HCT116 (cell line): ENCODE results near the gene CCL8. TPM values are rescaled to one million over a fixed set of nuclear protein-coding genes. Genes with fewer than 3 reads are reported as not detected.

Experiments
- ATAC-seq: fragments of 200-7000 bp; cut with Tn5 transposase; 2 replicates; pipeline ENCODE4 v1.9.1; 2020; ENCODE audit warnings: mild to moderate bottlenecking, moderate library complexity
- BruUV-seq: library from RNA; stranded (reverse); fragments of 400-500 nt; replicated peaks from 2 replicates; lab custom pipeline; 2021; lab: Mats Ljungman, UMichigan
- CTCF ChIA-PET: fragments of 300-600 bp; sonication (Branson Sonifier 250); formaldehyde crosslinking; loops from one replicate; lab custom pipeline; 2021; ENCODE audit warnings: antibody characterized with exemption; lab: Charles Lee
- POLR2A ChIA-PET: fragments of 300-600, 350-600 bp; sonication (Branson Sonifier 250); formaldehyde crosslinking; loops from one replicate; lab custom pipeline; 2021; ENCODE audit warnings: antibody characterized with exemption; lab: Charles Lee
- RAD21 ChIA-PET, 2 experiments: fragments of 300-600 bp; sonication (Branson Sonifier 250); formaldehyde crosslinking; loops; one replicate each; lab custom pipeline; 2023; ENCODE audit warnings: low total read pairs in 2 of 2; ENCODE audit not compliant: uncharacterized antibody in 2 of 2, unreplicated experiment in 2 of 2, low non-redundant PET in 1 of 2; lab: Charles Lee
- DNase-seq: peaks from one replicate; pipeline ENCODE4 v3.0.0-alpha.2; 2010; ENCODE audit warnings: low read depth, low spot score
- H2AFZ ChIP-seq: fragments of 200-600 bp; shearing (Covaris generic), sonication (generic); 2 replicates; pipeline ENCODE4 v1.6.1; 2017; ENCODE audit warnings: low read depth, mixed run types, mixed read lengths, antibody characterized with exemption, low read length; ENCODE audit not compliant: poor library complexity, severe bottlenecking
- H3K27ac ChIP-seq: 2 replicates; pipeline ENCODE4 v1.5.1; 2012; ENCODE audit warnings: low read depth, low read length
- H3K27me3 ChIP-seq: fragments of 200-600 bp; sonication (generic); 2 replicates; pipeline ENCODE4 v1.6.1; 2016; ENCODE audit warnings: mixed run types, low read length, mixed read lengths; ENCODE audit not compliant: insufficient read depth
- H3K36me3 ChIP-seq, 2 experiments: fragments of 200-500 bp in 1 of 2; fragments of 200-600 bp in 1 of 2; sonication (Bioruptor generic) in 1 of 2; sonication (generic) in 1 of 2; 2 replicates each; pipeline versions ENCODE4 v1.5.1 to v1.6.1; 2014 to 2016; ENCODE audit warnings: low read length in 2 of 2, inconsistent platforms in 1 of 2, mixed read lengths in 1 of 2, mixed run types in 1 of 2; ENCODE audit not compliant: insufficient read depth in 2 of 2, control insufficient read depth in 1 of 2
- H3K4me1 ChIP-seq, 2 experiments: fragments of 200-600 bp in 1 of 2; sonication (generic) in 1 of 2; 2 replicates each; pipeline versions ENCODE4 v1.5.1 to v1.6.1; 2012 to 2017; ENCODE audit warnings: low read length in 2 of 2, inconsistent platforms in 1 of 2, mild to moderate bottlenecking in 1 of 2, mixed read lengths in 1 of 2, mixed run types in 1 of 2, moderate library complexity in 1 of 2; ENCODE audit not compliant: insufficient read depth in 2 of 2, control insufficient read depth in 1 of 2
- H3K4me2 ChIP-seq: fragments of 200-600 bp; sonication (generic); 2 replicates; pipeline ENCODE4 v1.6.1; 2017; ENCODE audit warnings: mixed run types, low read length, mixed read lengths
- H3K4me3 ChIP-seq, 2 experiments: fragments of 200-600 bp in 1 of 2; sonication (generic) in 1 of 2; replicated peaks in 1 of 2; 2 replicates each; pipeline ENCODE4 v1.5.1; 2011 to 2016; ENCODE audit warnings: low read length in 2 of 2, control low read depth in 1 of 2, low read depth in 1 of 2, mild to moderate bottlenecking in 1 of 2, mixed read lengths in 1 of 2, mixed run types in 1 of 2
- H3K79me2 ChIP-seq: fragments of 200-600 bp; sonication (generic); 2 replicates; pipeline ENCODE4 v1.6.1; 2017; ENCODE audit warnings: mild to moderate bottlenecking, mixed run types, low read length, moderate library complexity, mixed read lengths; ENCODE audit not compliant: insufficient read depth
- H3K9ac ChIP-seq: fragments of 200-600 bp; sonication (generic); 2 replicates; pipeline ENCODE4 v1.6.1; 2016; ENCODE audit warnings: low read length, mixed read lengths
- H3K9me2 ChIP-seq: fragments of 200-600 bp; sonication (generic), shearing (Covaris generic); 2 replicates; pipeline ENCODE4 v1.6.1; 2017; ENCODE audit warnings: mixed run types, mild to moderate bottlenecking, moderate library complexity; ENCODE audit not compliant: insufficient read depth
- H3K9me3 ChIP-seq, 2 experiments: fragments of 200-500 bp in 1 of 2; fragments of 200-600 bp in 1 of 2; sonication (Bioruptor generic) in 1 of 2; sonication (generic) in 1 of 2; 2 replicates each; pipeline ENCODE4 v1.6.1; 2014 to 2017; ENCODE audit warnings: low read length in 2 of 2, mixed read lengths in 2 of 2, inconsistent platforms in 1 of 2, low read depth in 1 of 2, mild to moderate bottlenecking in 1 of 2, mixed run types in 1 of 2, moderate library complexity in 1 of 2; ENCODE audit not compliant: control insufficient read depth in 1 of 2, insufficient read depth in 1 of 2
- H4K20me1 ChIP-seq: fragments of 200-600 bp; sonication (generic), shearing (Covaris generic); 2 replicates; pipeline ENCODE4 v1.6.1; 2017; ENCODE audit warnings: mixed run types, mild to moderate bottlenecking, moderate library complexity; ENCODE audit not compliant: insufficient read depth
- CEBPB ChIP-seq: IDR thresholded peaks from 2 replicates; pipeline ENCODE4 v1.6.1; 2012; ENCODE audit warnings: low read depth
- EGR1 ChIP-seq: IDR thresholded peaks from 2 replicates; pipeline ENCODE4 v1.6.1; 2012; ENCODE audit warnings: low read depth
- EZH2 ChIP-seq: fragments of 200-600 bp; sonication (generic); IDR thresholded peaks from 2 replicates; pipeline ENCODE4 v1.6.1; 2017; ENCODE audit warnings: antibody characterized with exemption, mixed run types
- JUND ChIP-seq: IDR thresholded peaks from 2 replicates; pipeline ENCODE4 v1.6.1; 2012
- POLR2A ChIP-seq: IDR thresholded peaks from 2 replicates; pipeline ENCODE4 v1.7.0; 2011; ENCODE audit warnings: borderline replicate concordance; ENCODE audit not compliant: insufficient read depth, insufficient read length; ENCODE audit errors: extremely low read depth
- SIN3A ChIP-seq: IDR thresholded peaks from 2 replicates; pipeline ENCODE4 v1.6.1; 2012; ENCODE audit warnings: low read depth
- SP1 ChIP-seq: IDR thresholded peaks from 2 replicates; pipeline ENCODE4 v1.6.1; 2012; ENCODE audit warnings: low read depth
- SRF ChIP-seq: IDR thresholded peaks from 2 replicates; pipeline ENCODE4 v1.6.1; 2012; ENCODE audit warnings: low read depth
- TCF7L2 ChIP-seq: IDR thresholded peaks from 2 replicates; pipeline ENCODE4 v1.7.0; 2011; ENCODE audit warnings: borderline replicate concordance, inconsistent platforms; ENCODE audit not compliant: insufficient read depth, insufficient read length; ENCODE audit errors: extremely low read depth
- YY1 ChIP-seq: IDR thresholded peaks from 2 replicates; pipeline ENCODE4 v1.6.1; 2011; ENCODE audit warnings: low read length, low read depth, moderate library complexity, mild to moderate bottlenecking; ENCODE audit not compliant: insufficient replicate concordance; ENCODE audit errors: extremely low read depth
- ZFX ChIP-seq: fragments of 450-650 bp; IDR thresholded peaks from 2 replicates; pipeline ENCODE4 v1.6.1; 2017
- intact Hi-C: fragments of 100-400 bp; cut with micrococcal nuclease; formaldehyde crosslinking; loops from 2 replicates; pipeline ENCODE4 v1.10.0; 2022
- total RNA-seq: library from RNA; stranded (reverse); gene quantifications from one replicate; pipeline ENCODE4 v1.2.1, GENCODE V29; 2021; ENCODE audit not compliant: unreplicated experiment
- TF ChIP-seq, protein P1 (sequence below): IDR thresholded peaks from 2 replicates; pipeline ENCODE4 v1.6.1; 2011; ENCODE audit warnings: mild to moderate bottlenecking, low read length, moderate library complexity; ENCODE audit not compliant: insufficient replicate concordance; ENCODE audit errors: extremely low read depth
- TF ChIP-seq, protein P2 (sequence below): IDR thresholded peaks from 2 replicates; pipeline ENCODE4 v1.6.1; 2012
- TF ChIP-seq, protein P3 (sequence below): IDR thresholded peaks from 2 replicates; pipeline ENCODE4 v1.6.1; 2012; ENCODE audit warnings: low read depth

CCL8 gene
- total RNA-seq, 1 experiment from 2014 or later = not detected

DNA sequence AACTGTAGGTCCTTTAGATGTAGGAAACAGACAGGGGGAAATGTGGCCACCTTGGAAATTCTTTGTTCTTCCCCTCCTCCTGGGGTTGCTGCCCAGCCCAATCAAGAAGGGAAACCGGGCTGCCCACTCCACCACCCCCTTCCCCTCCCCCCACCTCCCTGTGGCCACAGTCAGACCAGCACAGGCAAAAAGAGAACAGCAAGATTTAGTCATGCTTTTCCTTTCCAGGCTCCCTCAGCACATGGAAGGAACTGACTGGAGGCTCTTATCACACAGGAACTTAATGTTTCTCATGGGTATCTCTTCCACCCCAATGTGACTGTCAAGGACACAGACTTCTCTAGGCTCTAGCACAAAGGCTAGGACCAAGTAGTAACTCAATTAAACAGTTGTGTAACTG is 46.8 kb downstream of the CCL8 start:
- no peaks in the 10 kb centered on the region for H3K79me2 ChIP-seq
- H4K20me1 ChIP-seq = no peaks in the 10 kb centered on the region
- no peak for TF ChIP-seq EZH2
- TF ChIP-seq SRF = no peak
- TF ChIP-seq, protein P1, sequence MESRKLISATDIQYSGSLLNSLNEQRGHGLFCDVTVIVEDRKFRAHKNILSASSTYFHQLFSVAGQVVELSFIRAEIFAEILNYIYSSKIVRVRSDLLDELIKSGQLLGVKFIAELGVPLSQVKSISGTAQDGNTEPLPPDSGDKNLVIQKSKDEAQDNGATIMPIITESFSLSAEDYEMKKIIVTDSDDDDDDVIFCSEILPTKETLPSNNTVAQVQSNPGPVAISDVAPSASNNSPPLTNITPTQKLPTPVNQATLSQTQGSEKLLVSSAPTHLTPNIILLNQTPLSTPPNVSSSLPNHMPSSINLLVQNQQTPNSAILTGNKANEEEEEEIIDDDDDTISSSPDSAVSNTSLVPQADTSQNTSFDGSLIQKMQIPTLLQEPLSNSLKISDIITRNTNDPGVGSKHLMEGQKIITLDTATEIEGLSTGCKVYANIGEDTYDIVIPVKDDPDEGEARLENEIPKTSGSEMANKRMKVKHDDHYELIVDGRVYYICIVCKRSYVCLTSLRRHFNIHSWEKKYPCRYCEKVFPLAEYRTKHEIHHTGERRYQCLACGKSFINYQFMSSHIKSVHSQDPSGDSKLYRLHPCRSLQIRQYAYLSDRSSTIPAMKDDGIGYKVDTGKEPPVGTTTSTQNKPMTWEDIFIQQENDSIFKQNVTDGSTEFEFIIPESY = no peak
- no peak for TF ChIP-seq POLR2A
- TF ChIP-seq, protein P2, sequence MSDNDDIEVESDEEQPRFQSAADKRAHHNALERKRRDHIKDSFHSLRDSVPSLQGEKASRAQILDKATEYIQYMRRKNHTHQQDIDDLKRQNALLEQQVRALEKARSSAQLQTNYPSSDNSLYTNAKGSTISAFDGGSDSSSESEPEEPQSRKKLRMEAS = no peak
- TF ChIP-seq SP1 = no peak
- TF ChIP-seq ZFX = no peak
- no peak for TF ChIP-seq CEBPB
- TF ChIP-seq JUND = no peak
- TF ChIP-seq, protein P3, sequence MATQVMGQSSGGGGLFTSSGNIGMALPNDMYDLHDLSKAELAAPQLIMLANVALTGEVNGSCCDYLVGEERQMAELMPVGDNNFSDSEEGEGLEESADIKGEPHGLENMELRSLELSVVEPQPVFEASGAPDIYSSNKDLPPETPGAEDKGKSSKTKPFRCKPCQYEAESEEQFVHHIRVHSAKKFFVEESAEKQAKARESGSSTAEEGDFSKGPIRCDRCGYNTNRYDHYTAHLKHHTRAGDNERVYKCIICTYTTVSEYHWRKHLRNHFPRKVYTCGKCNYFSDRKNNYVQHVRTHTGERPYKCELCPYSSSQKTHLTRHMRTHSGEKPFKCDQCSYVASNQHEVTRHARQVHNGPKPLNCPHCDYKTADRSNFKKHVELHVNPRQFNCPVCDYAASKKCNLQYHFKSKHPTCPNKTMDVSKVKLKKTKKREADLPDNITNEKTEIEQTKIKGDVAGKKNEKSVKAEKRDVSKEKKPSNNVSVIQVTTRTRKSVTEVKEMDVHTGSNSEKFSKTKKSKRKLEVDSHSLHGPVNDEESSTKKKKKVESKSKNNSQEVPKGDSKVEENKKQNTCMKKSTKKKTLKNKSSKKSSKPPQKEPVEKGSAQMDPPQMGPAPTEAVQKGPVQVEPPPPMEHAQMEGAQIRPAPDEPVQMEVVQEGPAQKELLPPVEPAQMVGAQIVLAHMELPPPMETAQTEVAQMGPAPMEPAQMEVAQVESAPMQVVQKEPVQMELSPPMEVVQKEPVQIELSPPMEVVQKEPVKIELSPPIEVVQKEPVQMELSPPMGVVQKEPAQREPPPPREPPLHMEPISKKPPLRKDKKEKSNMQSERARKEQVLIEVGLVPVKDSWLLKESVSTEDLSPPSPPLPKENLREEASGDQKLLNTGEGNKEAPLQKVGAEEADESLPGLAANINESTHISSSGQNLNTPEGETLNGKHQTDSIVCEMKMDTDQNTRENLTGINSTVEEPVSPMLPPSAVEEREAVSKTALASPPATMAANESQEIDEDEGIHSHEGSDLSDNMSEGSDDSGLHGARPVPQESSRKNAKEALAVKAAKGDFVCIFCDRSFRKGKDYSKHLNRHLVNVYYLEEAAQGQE = no peak
- no peak for TF ChIP-seq SIN3A
- no peak for TF ChIP-seq EGR1
- TF ChIP-seq YY1 = no peak
- TF ChIP-seq TCF7L2 = no peak
- H3K4me2 ChIP-seq = no peak overlapping the region
- H3K9ac ChIP-seq = no peak overlapping the region
- H3K4me1 ChIP-seq = no peaks in the 10 kb centered on the region
- no TSS peak for BruUV-seq
- H3K27ac ChIP-seq = no peak overlapping the region
- peaks cover 17% of the 10 kb centered on the region; the same call in 1 of the 2 replicates for H3K27me3 ChIP-seq
- no peak for ATAC-seq
- H3K9me3 ChIP-seq = no peaks in the 10 kb centered on the region
- intact Hi-C loops = no loop called here
- ChIA-PET RAD21 (no interaction called here), CTCF (no interaction called here), POLR2A (no interaction called here)
- H3K36me3 ChIP-seq = no peaks in the 10 kb centered on the region
- no peak for DNase-seq
- H2AFZ ChIP-seq = no peak overlapping the region
- H3K4me3 ChIP-seq = no peak overlapping the region
- H3K9me2 ChIP-seq = no peaks in the 10 kb centered on the region
